CMK (cell line): ENCODE data around the gene CATSPER4.
A peak's percentile ranks its signal among the peaks of the same experiment; 100 is the strongest.

ENCODE experiments used
- DNase-seq: peaks from one replicate; pipeline ENCODE4 v3.0.0-alpha.2; 2010; ENCODE audit warnings: low read depth

The CATSPER4 gene

DNA sequence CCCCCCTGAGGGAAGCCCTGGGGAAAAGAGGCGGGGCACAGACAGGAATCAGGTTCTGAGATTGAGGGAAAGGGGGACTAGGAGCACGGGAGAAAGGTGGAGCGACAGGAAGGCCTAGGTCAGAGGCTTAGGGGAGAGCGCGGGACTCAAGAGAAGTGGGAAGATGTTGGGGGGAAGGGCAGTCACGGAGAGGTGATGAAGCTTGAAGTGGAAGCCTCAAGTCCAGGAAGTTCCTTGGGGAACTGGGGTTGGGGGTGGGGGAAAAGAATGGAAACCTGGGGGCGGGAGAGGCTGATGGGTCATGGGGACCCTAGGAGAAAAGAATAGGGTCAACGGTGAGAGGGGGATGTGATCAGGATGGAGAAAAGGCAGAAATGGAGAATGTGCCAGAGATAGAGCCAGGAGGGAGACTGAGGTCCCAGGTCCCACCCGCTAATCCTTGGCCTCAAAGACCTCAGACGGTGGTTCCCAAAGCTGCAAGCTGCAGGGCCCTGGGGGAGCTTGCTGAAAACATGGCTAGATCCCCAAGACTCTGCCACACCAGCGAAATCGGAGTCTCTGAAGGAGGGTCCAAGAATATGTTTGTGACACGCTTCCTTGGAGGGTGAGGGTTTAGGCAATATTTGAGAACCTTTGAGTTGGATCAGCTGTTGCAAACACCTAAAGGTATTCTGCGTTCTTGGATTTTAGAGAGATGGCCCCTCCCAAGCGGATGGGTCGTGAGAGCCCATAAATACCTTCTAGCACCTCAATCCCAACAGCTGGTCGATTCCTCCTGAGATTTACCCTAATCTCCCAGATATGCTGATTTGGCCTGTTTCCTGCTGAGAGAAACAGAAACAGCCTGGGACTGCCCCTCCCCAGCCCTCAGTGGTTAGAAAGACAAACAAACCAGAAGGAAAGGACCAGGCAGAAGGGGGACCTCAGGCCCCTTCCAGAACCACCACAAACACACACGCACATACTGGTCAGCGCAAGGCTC, 25.2 kb upstream of the CATSPER4 start:
- DNase-seq = no peak

DNA sequence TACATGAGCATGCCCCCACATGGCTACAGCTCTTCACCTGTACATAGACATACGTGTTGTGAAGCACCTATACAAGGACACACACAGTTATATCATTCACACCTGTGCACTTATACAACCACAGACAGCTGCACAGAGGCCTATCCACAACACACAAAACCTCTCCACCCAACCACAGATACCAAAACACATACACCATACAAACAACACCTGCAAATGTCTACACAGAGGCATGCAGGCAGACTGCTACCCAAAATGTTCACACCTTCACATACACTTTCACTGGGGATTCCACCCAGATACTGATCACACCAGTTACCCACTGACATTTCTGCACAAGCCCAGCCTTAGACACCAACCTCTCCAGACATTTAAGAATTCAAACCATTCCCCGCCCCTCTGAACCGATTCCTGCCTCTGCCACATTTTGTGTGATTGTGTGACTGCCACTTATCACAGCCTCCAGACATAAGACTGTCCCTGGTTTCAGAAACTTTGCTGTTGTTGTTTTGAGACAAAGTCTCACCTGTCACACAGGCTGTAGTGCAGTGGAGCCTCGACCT, 23.6 kb upstream of the CATSPER4 start:
- no peak for DNase-seq

DNA sequence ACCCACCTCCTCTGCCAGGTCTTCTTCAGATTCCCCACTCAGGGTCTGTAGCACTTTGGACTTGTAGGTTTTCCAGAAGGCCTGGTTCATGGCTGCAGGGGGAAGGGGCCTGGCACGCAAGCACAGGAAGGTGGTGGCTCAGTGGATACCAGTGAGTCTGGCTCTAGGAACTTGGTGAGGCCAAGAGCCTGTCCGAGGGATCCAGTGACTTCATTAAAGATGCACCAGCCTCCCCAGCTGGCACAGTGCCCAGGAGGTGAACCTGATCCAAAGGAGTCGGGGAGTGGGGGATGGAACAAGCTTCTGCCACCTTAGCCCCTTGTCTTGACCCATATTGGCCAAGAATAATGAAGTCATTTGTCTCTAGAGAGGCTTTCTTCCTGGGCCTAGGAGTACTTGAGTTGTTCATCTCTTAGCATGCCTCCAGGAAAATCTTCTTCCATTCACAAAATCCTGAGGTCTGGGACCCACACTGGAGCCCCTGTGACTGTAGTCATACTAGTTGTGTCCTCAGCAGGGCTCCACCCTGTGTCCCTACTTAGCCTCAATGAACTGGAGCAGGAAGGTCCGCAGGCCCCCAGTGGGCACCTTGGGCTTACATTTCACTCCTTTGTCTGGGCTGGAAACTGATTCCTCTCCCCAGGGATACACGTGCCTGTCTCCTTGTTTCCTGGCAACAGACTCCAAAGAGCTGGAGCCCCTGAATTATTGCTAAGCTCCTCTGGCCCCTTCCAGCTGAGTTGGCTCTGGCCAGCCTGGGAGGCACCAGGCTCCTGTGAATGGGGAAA, 21.8 kb upstream of the CATSPER4 start, which contains the start of gene C1orf232:
TSS of gene C1orf232 (minus strand) at position 554 of the 788 bp plus-strand sequence. CDS start at position 90, 464 bp downstream.
- DNase-seq = no peak

DNA sequence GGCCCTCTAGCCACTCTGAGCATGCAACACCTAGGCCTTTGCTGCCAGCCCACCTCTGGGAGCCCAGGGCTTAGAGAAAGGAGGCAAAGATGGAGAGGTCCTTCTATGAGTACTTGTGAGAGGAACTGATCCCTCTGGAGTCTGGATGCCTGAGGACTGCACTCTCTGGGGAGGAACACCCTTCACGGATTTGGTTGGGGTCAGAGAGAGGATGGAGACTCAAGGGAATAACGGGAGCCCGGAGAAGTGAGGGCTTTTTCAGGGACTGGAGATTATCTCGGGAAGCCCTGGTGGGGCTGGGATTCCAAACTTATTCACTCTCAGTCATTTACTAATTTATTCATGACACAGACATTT, 21.2 kb upstream of the CATSPER4 start:
- DNase-seq = no peak

DNA sequence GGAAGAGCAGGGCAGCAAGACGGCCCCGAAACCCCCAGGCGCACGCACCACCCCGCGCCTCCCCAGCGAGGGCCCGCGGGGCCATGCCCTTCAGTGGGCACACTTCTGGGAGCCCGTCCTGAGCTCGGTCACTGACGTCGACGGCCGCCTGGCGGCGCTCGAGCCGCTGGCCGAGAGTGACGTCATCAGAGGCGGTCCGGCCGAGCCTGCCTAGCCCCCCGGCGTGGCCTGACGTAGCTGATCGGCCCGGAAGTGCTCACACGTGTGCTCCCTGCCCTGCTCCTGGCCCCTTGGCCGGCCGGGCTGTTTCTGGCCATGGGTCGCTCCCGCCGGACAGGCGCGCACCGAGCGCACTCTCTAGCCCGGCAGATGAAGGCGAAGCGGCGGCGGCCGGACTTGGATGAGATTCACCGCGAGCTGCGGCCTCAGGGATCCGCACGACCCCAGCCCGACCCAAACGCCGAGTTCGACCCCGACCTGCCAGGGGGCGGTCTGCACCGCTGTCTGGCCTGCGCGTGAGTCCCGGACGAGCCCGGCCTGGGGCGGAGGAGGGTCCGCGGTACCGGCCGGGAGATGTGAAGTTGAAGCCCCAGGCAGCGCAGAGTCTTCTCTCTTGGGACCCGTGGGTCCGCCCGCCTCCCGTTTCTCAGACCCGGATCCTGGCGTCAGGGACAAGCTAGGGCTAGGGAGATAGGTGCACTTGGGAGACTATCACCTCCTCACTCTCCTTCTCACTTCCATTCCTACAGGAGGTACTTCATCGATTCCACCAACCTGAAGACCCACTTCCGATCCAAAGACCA, 20.5 kb upstream of the CATSPER4 start, which contains the start of gene ZNF593:
TSS of gene ZNF593 (plus strand) at position 240 of the 803 bp plus-strand sequence. CDS start at position 316, 76 bp downstream.
- peak; percentile 91 for DNase-seq

DNA sequence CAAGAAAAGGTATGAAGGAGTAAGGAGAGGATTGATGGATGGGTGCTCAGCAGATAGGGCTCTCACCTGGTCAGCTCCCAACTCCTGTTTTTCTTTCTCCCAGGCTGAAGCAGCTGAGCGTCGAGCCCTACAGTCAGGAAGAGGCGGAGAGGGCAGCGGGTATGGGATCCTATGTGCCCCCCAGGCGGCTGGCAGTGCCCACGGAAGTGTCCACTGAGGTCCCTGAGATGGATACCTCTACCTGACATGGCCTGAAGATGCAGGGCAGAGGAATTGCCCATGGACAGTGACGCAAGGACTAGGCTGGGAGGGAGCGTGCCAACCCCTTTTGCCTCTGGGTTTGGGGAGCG, 20.0 kb upstream of the CATSPER4 start:
- no peak for DNase-seq

DNA sequence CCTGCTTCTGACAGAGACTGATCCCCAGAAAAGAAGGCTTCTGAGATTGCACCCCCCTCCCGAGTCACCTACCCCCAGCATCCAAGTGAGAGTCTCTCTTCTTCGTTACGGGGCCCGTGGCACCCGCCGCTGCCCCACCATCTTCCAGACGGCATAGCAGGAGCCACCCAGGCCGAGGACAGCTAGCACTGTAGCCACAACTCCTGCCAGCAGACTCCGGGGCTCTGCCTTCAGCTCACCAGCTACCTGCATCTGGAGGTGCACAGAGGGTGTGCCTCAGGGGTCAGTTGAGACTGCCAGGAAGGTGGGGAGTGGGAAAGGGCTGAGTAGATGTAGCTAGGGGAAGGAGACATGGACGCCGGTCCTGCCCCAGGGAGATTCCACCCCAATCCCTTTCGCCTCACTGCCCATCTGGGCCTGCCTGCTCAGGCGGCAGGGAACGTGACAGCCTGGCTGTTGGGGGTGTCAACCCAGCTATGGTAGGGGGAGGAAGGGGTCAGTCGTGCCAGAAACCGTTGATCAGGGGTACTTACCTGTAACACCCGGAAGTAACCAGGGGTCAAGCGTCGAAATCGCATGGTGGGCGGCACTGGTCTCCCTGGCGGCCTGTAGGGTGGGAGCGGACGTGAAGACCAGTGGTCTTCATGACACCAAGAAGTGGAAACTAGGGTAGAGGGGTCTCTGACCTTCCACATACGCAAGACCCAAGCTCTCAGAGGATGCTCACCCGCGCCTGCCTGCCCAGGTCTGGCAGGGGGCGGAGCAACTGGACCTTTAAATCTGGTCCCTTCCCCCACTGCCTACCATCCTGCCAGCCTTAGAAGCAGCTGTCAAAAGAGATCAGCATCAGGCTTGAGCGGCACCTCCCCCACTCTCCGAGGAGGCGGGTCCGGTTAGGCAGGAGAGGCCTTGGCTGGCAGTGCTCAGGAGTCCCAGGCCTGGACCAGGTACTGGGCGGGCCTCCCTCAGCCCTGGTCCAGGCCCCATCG, 19.0 kb upstream of the CATSPER4 start, which contains the start of gene ZNF593OS:
TSS of gene ZNF593OS (minus strand) at position 749 of the 989 bp plus-strand sequence. CDS start at position 578, 171 bp downstream.
- no peak for DNase-seq

DNA sequence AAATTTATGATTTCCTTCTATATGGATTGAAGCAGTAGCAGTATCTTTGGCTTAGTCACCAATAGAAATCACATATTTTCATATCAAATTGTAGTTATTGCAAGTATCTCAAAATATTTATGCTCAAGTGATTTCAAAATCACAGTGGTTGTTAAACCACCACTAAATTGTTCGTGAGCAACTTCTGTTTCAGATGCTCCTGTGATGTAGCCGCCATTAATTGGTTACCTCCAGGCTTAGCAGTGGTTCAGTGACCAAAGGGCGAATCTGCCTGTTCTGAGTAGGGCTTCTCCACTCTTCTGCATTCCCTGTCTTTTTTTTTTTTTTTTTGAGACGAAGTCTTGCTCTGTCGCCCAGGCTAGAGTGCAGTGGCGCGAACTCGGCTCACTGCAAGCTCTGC, 15.1 kb upstream of the CATSPER4 start:
- DNase-seq = no peak

DNA sequence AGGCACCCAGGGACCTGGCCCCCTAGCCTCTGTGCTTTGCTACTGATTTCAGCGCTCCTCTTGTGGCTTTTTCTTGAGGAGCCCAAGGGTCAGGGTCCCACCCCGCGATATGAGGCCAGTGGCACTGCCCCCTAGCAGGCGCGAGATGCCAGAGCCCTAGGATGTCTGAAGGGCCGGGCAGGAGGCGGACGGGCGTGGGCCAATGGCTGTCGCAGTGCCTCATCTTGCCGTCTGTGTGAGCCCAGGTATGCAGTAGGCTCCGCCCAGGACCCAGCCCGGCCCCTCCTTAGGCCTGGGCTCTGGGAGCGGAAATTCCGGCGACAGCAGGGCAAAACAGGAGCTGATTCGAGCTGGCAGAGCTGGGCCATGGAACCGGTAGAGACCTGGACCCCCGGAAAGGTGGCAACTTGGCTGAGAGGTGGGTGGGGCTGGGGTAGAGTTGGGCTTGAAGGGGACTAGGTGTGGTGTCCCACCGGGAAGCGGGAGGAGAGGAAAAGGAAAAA, 13.2 kb upstream of the CATSPER4 start, which contains the start of gene CNKSR1:
TSS of gene CNKSR1 (plus strand) at position 310 of the 503 bp plus-strand sequence. CDS start at position 367, 57 bp downstream.
- DNase-seq = no peak

DNA sequence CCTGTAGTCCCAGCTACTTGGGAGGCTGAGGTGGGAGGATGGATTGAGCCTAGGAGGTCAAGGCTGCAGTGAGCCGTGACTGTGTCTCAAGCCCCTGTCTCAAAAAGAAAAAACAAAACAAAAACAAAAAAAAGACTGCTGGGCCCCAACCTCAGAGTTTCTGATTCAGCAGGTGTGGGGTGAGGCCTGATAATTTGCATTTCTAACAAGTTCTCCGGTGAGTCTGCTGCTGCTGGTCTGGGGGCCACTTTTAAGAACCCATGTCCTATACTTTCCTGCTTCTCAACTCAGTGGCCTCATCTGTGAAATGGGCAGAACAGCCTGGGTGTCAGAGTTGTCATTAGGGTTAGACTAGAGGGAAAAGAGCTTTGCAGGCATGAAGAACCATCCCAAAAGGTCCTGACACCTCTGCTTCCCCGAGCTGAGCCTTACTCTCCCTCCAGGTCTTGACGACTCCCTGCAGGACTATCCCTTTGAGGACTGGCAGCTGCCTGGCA, 10.3 kb upstream of the CATSPER4 start:
- no peak for DNase-seq

DNA sequence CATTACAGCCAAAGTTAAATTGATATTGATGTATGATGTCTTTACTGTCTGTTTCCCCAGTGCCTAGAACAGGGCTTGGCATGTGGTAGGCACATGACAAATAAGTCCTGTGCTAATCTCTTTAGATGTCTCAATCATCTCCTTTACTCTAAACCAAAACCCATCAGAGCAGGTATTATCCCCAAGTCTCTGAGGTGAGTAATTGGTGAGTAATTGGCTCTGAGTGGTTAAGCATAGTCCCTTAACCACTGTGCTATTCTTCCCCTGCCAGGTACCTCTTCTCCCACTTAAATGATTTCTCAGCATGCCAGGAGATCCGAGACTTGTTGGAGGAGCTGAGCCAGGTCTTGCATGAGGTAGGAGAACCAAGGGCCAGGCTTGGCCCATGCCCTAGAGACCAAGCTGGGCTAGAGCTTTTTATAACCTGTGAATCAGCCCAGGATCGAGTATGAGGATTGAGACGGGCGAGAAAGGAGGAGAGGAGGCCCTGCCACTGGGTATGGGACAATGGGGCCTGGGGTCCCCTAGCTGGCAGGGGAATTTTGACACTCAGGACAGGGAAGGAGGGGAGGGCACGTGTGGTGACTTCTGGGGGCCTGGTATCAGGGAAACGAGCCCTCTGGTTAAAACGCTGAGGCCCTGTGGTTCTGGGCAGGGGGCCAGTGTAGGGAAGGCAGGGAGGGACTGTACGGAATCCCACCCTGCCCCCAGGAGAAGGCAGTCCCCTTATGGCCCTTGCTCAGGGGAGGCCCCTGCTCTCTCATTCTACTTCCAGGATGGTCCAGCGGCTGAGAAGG, 8.6 kb upstream of the CATSPER4 start:
- DNase-seq = no peak

DNA sequence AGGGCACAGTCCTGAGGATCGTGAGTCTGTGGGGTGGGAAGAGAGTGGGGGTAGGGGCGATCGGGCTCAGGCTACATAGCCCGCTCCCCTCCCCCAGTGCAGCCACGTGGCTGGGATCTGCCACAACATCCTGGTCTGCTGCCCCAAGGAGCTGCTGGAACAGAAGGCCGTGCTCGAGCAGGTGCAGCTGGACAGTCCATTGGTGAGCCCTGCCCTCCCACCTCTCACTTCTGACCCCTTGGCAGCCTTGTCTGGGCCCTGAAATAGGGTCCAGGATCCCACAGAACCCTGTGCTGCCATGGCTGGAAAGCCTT, 8.1 kb upstream of the CATSPER4 start:
- no peak for DNase-seq

DNA sequence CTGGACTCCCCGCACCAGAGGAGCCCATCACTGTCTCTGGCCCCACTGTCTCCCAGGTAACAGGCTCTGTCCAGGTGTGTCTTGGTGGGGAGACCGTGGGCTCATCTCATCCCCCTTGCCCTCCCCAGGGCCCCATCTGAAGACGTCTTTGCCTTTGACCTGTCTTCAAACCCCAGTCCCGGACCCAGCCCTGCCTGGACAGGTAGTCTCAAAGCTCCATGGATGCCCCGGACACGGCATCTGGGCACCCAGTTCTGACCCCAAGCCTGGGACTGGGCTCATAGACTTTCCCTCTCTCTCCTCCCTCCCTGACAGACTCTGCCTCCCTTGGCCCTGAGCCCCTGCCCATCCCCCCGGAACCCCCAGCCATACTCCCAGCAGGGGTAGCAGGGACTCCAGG, 6.3 kb upstream of the CATSPER4 start:
- DNase-seq = no peak

DNA sequence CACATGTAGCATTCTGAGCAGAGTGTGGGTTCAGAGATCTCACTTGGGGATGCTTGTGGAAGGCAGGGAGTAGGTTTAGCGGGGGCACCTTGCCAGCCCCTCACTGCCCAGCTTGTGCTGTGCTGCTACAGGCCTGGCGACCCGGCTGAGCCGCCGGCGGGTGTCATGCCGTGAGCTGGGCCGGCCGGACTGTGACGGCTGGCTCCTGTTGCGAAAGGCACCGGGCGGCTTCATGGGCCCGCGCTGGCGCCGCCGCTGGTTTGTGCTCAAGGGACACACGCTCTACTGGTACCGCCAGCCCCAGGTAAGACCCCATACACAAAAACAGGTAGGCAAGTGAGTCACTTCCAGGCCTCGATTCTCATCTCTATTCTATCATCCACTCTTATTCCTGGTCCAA, 5.5 kb upstream of the CATSPER4 start:
- no peak for DNase-seq

DNA sequence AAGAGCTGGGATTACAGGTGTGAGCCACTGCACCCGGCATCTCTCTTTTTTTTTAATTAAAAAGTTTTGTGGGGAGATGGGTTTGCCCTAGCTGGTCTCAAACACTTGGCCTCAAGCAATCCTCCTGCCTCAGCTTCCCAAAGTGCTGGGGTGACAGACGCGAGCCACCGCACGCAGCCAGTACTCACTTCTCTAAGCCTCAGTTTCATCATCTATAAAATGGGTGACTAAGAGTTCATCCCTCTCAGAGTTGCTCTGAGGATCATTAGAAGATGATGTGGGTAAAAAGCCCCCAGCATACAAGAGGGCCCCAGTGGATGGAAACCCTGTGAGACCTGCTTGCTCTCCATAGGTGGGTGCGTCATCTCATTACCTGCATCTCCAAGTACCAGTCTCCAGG, 2.5 kb upstream of the CATSPER4 start:
- no peak for DNase-seq

DNA sequence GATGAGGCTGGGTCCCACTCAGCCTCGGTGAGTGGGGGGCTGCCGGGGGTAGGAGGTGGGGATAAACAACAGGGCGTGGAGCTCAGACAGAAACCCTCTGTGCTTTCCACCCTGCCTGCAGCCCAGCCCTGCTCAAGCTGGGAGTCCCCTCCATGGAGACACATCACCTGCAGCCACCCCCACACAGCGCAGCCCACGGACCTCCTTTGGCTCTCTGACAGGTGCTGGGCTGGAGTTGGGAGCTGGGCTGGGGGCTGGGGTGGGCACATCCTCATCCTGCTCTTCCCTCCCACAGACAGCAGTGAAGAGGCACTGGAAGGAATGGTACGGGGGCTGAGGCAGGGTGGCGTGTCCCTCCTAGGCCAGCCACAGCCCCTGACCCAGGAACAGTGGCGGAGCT, 1.9 kb upstream of the CATSPER4 start:
- DNase-seq = no peak

DNA sequence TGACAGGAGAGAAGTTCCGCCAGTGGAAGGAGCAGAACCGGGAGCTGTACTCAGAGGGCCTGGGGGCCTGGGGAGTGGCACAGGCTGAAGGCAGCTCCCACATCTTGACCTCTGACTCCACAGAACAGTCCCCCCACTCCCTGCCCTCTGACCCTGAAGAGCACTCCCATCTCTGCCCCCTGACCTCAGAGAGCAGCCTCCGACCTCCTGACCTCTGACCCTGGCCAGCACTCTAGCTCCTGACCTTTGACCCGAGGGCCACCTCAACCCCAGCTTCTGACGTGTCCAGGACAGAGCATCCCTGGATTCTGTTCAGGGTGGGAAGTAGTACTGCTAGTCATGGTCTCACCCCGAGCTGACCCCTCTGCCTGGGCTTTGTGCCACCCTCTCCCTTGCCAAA, 1.1 kb upstream of the CATSPER4 start:
- DNase-seq = no peak

DNA sequence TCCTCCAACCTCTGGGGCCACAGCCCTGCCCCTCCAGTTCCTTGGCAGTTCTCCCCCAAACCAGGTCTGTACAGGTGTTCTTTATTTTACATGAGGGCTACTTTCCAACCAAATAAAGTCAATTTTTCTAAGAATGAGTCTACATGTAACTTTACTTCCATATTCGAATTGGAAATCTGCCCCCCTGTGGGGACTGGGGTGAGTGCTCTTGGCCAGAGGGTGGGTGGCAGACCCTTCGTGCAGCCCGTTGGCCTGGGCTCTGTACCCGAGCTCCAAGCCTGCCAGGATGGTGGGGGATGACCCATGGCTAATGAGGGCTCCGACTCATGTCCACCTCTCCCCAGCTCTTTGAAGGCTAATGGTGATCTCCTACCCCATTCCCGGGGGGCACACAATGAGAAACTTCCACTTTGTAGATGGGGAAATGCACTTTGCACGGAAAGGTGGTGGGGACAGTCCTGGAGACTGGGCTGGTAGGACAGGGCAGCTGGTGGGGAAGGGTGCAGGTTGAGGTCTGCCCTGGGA, 589 bp upstream of the CATSPER4 start:
- DNase-seq = no peak

DNA sequence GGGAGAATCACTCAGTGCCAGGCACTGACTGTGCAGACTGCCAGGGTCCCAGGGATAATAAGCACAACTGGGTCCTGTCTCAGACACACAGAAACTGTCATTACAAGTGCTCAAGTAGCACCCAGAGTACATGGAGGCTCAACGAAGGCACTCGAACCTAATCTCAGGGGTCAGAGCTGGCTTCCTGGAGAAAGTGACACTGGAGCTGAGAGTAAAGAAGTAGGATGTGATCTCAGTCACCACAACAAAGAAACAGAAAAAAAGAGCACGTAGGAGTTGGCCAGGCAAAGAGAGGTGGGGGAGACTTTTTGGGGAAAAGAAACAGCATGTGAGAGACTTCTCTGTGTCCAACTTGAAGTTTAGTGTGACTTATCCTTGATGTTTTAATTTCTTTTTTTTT, 1.3 kb downstream of the CATSPER4 start:
- no peak for DNase-seq
